Measurements from ENCODE around the gene RNF214.
"Not testable (repeated sequence)": the region's sequence is repeated elsewhere in the genome, so short reads cannot be mapped to it uniquely, and the experiment has no call there.

Gene RNF214

GRCh38 chr11:117232911-117233409 lies 489 bp downstream of the RNF214 start:
- DNase-seq, result peak; percentile 40

DNA sequence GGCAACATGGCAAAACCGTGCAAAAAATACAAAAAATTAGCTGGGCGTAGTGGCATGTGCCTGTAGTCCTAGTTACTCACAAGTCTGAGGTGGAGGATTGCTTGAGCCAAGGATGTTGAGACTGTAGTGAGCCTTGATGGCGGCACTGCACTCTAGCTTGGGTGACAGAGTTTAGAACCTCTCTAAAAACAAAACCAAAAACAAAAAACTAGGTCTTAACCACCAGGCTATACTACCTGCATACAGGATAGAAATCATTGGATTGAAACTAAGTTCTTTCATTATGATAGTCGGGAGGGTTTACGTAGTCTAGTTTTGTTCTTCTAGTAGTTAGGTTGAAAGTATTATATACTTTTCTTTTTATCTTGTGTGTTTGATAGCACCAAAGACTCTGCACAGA lies 5.8 kb downstream of the RNF214 start:
- DNase-seq, result no peak

DNA sequence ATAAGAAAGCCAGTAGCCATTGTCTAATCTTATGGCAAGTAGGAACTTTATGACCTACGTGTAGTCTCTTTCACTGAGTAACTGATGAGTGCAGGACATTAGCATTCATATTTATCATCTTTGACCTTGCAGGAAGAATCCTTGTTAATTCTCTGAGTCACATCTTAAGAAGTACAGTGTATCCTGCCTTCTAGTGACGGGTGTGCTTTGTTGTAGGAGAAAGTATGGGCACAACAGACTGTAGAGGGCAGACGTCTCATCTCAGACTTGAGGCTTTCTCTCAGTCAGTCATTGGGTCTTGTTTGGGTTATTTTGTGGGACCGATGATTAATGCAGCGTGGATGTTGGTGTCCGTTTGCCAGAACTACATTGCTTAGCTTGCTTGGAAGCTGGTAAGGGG lies 6.8 kb downstream of the RNF214 start:
- DNase-seq, result no peak

DNA sequence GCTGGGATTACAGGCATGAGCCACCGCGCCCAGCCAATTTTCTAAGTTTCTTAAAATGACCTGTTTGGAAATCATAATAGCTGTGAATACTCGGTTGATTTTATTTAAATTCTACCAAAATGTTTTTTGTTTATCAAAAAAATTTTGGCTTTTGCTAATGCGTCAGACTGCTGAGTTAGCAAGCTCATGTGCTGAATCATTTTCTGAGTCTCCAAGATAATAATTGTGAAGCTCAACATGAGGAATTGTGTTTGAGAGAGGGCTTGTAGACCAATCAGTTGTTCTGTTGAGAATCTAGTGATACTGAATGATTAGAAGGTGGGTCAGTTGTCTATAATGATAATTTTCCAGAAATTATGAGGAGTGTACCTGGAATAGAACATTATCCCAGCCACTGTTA lies 15.9 kb downstream of the RNF214 start:
- no peak for DNase-seq

DNA sequence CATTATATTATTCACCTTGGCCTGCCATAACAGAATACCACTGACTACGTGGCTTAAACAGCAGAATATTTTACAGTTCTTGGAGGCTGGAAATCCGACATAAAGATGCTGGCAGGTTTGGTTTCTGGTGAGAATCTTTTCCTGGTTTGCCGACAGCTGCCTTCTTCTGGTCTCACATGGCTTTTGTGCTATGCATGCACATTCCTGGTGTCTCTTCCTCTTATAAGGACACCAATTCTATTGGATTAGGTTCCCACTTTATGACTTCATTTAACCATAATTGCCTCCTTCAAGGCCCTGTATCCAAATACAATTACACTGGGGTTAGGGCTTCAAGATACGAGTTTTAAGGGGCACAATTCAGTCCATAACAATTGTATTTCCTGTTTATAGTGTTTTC lies 17.1 kb downstream of the RNF214 start:
- DNase-seq, result no peak

- DNase-seq, result no peak
Measured at GRCh38 chr11:117251506-117251905, 19.0 kb downstream of the RNF214 start.

- no peak for DNase-seq
Measured at GRCh38 chr11:117255966-117256365, 23.5 kb downstream of the RNF214 start.

GRCh38 chr11:117256573-117256972 lies 24.1 kb downstream of the RNF214 start:
- DNase-seq, result no peak

- no peak for DNase-seq
Measured at GRCh38 chr11:117258576-117258975, 26.1 kb downstream of the RNF214 start.

GRCh38 chr11:117259417-117259816 lies 26.9 kb downstream of the RNF214 start:
- no peak for DNase-seq

- not testable (repeated sequence) for DNase-seq
Measured at GRCh38 chr11:117264624-117265323, 32.3 kb downstream of the RNF214 start.

GRCh38 chr11:117265745-117266144 lies 33.3 kb downstream of the RNF214 start:
- no peak for DNase-seq

DNA sequence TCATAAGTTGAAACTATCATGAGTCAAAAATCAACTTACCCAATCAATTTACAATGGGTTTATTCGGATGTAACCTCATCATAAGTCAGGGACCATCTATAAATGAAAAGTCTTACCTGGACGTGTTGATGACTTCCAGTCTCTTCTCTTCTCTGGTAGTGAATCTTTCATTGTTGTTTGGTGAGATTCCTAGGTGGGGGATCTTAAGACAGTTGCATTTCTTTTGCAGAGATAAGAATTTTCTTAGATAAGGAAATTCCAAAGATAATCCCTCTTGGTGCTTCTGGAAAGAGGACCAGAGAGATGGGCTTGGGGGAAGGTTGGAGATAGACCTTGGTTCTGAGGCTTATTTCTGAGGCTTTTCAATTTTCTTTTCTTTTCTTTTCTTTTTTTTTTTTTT lies 37.4 kb downstream of the RNF214 start:
- DNase-seq, result no peak

DNA sequence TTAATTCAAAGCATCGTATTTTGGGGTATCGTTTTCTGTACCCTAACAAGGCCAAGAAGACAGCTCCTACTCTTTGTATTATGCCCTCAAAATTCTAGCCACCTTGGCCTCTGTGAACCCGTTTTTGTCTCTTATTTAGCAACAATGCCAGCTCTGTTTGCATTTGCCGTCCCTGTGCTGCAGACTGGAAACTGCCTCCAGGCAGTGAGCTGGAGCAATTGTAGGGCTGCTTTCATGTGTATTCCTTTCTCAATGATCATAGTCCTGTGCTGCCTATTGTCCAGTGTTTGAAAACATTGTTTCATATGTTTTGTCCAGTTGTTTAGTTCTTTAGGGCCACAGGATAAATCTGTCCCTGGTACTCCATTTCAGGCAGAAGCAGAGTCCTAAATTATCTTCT lies 38.7 kb downstream of the RNF214 start:
- no peak for DNase-seq

- DNase-seq, result not testable (repeated sequence)
Measured at GRCh38 chr11:117272175-117272574, 39.7 kb downstream of the RNF214 start.

DNA sequence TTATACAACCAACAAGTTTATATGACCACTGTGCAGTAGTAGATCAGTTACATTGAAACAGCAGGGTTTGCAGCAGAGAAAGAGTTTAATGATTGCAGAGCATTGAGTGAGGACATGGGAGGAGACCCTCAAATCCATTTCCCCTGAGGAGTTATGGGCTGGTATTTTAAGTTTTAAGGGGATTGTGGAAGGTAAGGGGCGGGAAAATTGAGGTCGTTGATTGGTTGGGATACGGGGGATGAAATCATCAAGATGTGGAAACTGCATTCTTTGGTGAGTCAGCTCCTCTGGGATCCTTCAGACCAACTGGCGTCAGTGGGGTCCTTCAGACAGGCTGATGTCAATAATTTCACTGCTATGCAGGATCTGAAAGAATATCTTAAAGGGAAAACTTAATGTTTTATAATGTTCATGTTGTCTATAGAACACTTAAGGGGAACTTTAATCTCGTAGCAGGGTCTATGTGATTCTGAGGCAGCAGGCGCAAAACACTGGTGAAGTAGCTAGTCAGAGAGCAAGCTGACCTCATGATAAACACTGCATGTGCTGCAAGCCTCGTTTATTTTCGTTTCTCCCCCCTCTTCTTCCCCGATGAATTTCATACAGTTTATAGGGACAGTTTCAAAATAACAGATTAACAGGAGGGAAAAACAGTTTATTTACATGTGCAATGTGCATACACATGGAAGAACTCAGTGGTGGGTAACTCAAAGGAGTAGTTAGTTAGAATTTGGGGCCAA lies 41.2 kb downstream of the RNF214 start:
- no peak for DNase-seq

DNA sequence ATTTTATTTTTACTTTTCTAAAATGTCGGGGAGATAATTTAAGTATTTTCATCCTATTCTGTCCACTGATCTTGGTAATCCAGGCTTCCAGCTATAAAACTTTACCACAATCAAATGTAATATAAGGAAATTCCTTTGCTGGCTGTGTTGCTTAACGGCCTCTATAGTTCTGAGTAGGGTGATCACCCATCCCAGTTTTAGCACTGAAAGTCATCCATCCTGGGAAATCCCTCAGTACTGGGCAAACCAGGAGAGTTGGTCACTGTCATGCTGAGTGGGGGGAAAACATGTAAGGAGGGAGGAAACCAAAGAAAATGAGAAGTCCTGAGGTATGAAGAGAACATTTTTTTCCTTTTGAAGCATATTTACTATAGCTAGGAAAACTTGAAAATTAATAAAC lies 45.9 kb downstream of the RNF214 start:
- DNase-seq, result no peak

- no peak for DNase-seq
Measured at GRCh38 chr11:117279711-117280376, 47.4 kb downstream of the RNF214 start.

GRCh38 chr11:117281159-117281558 lies 48.7 kb downstream of the RNF214 start:
- DNase-seq, result no peak

GRCh38 chr11:117281869-117282268 lies 49.4 kb downstream of the RNF214 start:
- no peak for DNase-seq

DNA sequence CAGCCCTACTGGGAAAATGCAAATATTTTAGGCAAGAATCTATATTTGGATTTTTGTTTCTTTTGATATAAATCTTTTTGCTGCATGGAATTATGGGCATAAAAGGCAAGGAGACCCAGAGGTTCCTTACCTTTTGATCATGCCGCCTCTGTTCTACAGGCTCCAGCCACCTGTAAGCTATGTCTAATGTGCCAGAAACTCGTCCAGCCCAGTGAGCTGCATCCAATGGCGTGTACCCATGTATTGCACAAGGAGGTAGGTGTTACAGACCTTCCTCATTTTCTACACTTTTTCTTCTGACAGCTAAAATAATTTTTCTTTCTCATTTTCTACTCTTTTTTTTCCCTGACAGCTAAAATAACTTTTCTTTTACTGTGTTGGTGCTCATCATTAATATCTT lies 50.5 kb downstream of the RNF214 start:
- DNase-seq, result no peak

DNA sequence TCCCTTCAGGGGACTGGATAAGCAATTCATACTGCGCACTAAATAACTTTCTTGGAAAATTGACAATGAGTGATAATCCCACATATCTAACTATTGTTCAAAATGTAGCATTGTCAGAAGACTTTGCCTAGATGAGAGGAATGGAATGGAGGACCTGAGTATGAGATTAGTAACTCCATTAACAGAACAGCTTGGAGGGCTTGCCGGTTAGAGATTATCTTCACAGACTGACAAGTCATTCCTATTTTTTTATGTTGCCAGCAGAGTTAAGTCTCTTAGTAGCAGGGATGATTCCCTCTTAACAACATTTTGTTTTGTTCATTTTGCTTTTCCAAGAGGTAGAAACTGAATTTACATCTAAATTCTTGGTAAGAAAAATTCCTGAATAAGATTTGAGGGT lies 51.6 kb downstream of the RNF214 start:
- no peak for DNase-seq

- DNase-seq, result no peak
Measured at GRCh38 chr11:117286588-117286987, 54.1 kb downstream of the RNF214 start.

GRCh38 chr11:117287668-117288067 lies 55.2 kb downstream of the RNF214 start:
- no peak for DNase-seq

All from activated T-cell treated with anti-CD3 and anti-CD28 coated beads, Interleukin-2, amount 50 U/mL, for 1 hour (primary cell).